ENCODE data around the gene EVC2. TPM values are rescaled to one million over a fixed set of nuclear protein-coding genes. Genes with fewer than 3 reads are reported as not detected.

The EVC2 gene
- total RNA-seq, 4 donors from 2014 or later = 8.3 to 12.4 (median 9.9) TPM

GRCh38 chr4:5753366-5753765 lies 45.0 kb upstream of the EVC2 start:
- DNase-seq (ENCODE audit: extremely low spot score) = no peak
- 87% methylated on average over 3 of the region's 7 CpGs for WGBS
- Histone ChIP-seq H3K9me3 (peaks cover 0 to 6% (median 0%) of the 10 kb centered on the region in 4 donors), H3K4me3 (no peak overlapping the region), H3K27me3 (no peaks in the 10 kb centered on the region), H3K4me1 (no peaks in the 10 kb centered on the region), H3K27ac (replicated peaks in 1 of 4) (no peak overlapping the region), H3K36me3 (peaks cover 46 to 95% (median 63%) of the 10 kb centered on the region in 4 donors)
- intact Hi-C loops (cut with DNase I) = no loop called here
- TF ChIP-seq POLR2AphosphoS5 (IDR thresholded peaks at IDR 0.05) (no peak), EP300 (IDR thresholded peaks at IDR 0.05) (no peak), POLR2A (IDR thresholded peaks at IDR 0.05; ENCODE audit: low read depth) (no peak), CTCF (IDR thresholded peaks at IDR 0.05) (no peak)

- H3K27ac ChIP-seq (replicated peaks in 1 of 4) = no peak overlapping the region
- peaks cover 0 to 6% (median 0%) of the 10 kb centered on the region in 4 donors for H3K9me3 ChIP-seq
- intact Hi-C loops (cut with DNase I) = no loop called here
- H3K36me3 ChIP-seq = peaks cover 46 to 93% (median 59%) of the 10 kb centered on the region in 4 donors
- peaks cover 1 to 7% (median 2%) of the 10 kb centered on the region in 4 donors for H3K4me1 ChIP-seq
- TF ChIP-seq EP300 (IDR thresholded peaks at IDR 0.05) (no peak), POLR2AphosphoS5 (IDR thresholded peaks at IDR 0.05) (no peak)
- 85% methylated on average over 16 of the region's 26 CpGs for WGBS
- DNase-seq (ENCODE audit: extremely low spot score) = no peak
- no peak overlapping the region for H3K4me3 ChIP-seq
- no peaks in the 10 kb centered on the region for H3K27me3 ChIP-seq
Measured at GRCh38 chr4:5752376-5753184, 44.2 kb upstream of the EVC2 start.

GRCh38 chr4:5751666-5752375 lies 43.5 kb upstream of the EVC2 start:
- Histone ChIP-seq H3K4me3 (no peak overlapping the region), H3K4me1 (peaks cover 5 to 15% (median 9%) of the 10 kb centered on the region in 4 donors), H3K9me3 (no peaks in the 10 kb centered on the region), H3K27me3 (no peaks in the 10 kb centered on the region), H3K36me3 (peaks cover 38 to 90% (median 53%) of the 10 kb centered on the region in 4 donors), H3K27ac (replicated peaks in 1 of 4) (no peak overlapping the region)
- no peak for DNase-seq (ENCODE audit: extremely low spot score)
- intact Hi-C loops (cut with DNase I) = no loop called here
- WGBS = 83% methylated on average over 10 of the region's 14 CpGs
- no peak for TF ChIP-seq POLR2A (IDR thresholded peaks at IDR 0.05; ENCODE audit: low read depth)
- TF ChIP-seq POLR2AphosphoS5 (IDR thresholded peaks at IDR 0.05) = no peak
- TF ChIP-seq EP300 (IDR thresholded peaks at IDR 0.05) = no peak
- TF ChIP-seq CTCF (IDR thresholded peaks at IDR 0.05) = no peak

GRCh38 chr4:5750946-5751665 lies 42.7 kb upstream of the EVC2 start:
- Histone ChIP-seq H3K27me3 (no peaks in the 10 kb centered on the region), H3K4me3 (no peak overlapping the region), H3K9me3 (no peaks in the 10 kb centered on the region), H3K36me3 (peaks cover 31 to 90% (median 46%) of the 10 kb centered on the region in 4 donors), H3K4me1 (peaks cover 5 to 18% (median 10%) of the 10 kb centered on the region in 4 donors), H3K27ac (replicated peaks in 1 of 4) (no peak overlapping the region)
- no peak for TF ChIP-seq CTCF (IDR thresholded peaks at IDR 0.05)
- TF ChIP-seq POLR2A (IDR thresholded peaks at IDR 0.05; ENCODE audit: low read depth) = no peak
- no peak for TF ChIP-seq POLR2AphosphoS5 (IDR thresholded peaks at IDR 0.05)
- no peak for TF ChIP-seq EP300 (IDR thresholded peaks at IDR 0.05)
- intact Hi-C loops (cut with DNase I) = no loop called here
- DNase-seq (ENCODE audit: extremely low spot score) = no peak
- WGBS = 83% methylated on average over 14 of the region's 17 CpGs

All from esophagus muscularis mucosa (tissue), 4 donors.